GM23338 (cell line): ENCODE data around the gene SCGB1A1. TPM values are rescaled to one million over a fixed set of nuclear protein-coding genes. Genes with fewer than 3 reads are reported as not detected.

Experiments
- ATAC-seq: fragments of 200-7000 bp; cut with Tn5 transposase; 3 replicates; pipeline ENCODE4 v1.9.1; 2020
- DNase-seq: peaks from one replicate; pipeline ENCODE4 v3.0.0-alpha.2; 2015; ENCODE audit warnings: low spot score
- H2AFZ ChIP-seq: fragments of 200-600 bp; sonication (generic); 2 replicates; pipeline ENCODE4 v1.8.0; 2016; ENCODE audit warnings: antibody characterized with exemption, mild to moderate bottlenecking, moderate library complexity
- H3F3A ChIP-seq: fragments of 200-600 bp; sonication (generic); replicated peaks from 2 replicates; pipeline ENCODE4 v1.8.0; 2017; ENCODE audit warnings: antibody characterized with exemption, mixed run types, low read depth
- H3K27ac ChIP-seq: fragments of 200-600 bp; sonication (generic); 2 replicates; pipeline ENCODE4 v1.6.1; 2016; ENCODE audit warnings: low read depth
- H3K27me3 ChIP-seq: fragments of 200-600 bp; sonication (generic); 2 replicates; pipeline ENCODE4 v1.8.0; 2016; ENCODE audit warnings: mild to moderate bottlenecking, mixed run types, moderate library complexity; ENCODE audit not compliant: insufficient read depth
- H3K36me3 ChIP-seq: fragments of 200-600 bp; sonication (generic); 2 replicates; pipeline ENCODE4 v1.8.0; 2016; ENCODE audit warnings: mild to moderate bottlenecking; ENCODE audit not compliant: insufficient read depth
- H3K4me1 ChIP-seq: fragments of 200-600 bp; sonication (generic); 2 replicates; pipeline ENCODE4 v1.8.0; 2016; ENCODE audit warnings: mild to moderate bottlenecking, moderate library complexity; ENCODE audit not compliant: insufficient read depth
- H3K4me2 ChIP-seq: fragments of 200-600 bp; sonication (generic); 2 replicates; pipeline ENCODE4 v1.7.1; 2017; ENCODE audit warnings: mixed run types
- H3K4me3 ChIP-seq: fragments of 200-600 bp; sonication (generic); 2 replicates; pipeline ENCODE4 v1.6.1; 2016; ENCODE audit warnings: mixed run types
- H3K79me2 ChIP-seq: fragments of 200-600 bp; sonication (generic); replicated peaks from 2 replicates; pipeline ENCODE4 v1.8.0; 2017; ENCODE audit warnings: mild to moderate bottlenecking; ENCODE audit not compliant: insufficient read depth
- H3K9me2 ChIP-seq: fragments of 200-600 bp; sonication (generic); 2 replicates; pipeline ENCODE4 v1.8.0; 2017; ENCODE audit not compliant: insufficient read depth
- H4K20me1 ChIP-seq: fragments of 200-600 bp; sonication (generic); replicated peaks from 2 replicates; pipeline ENCODE4 v1.8.0; 2017; ENCODE audit warnings: mild to moderate bottlenecking; ENCODE audit not compliant: insufficient read depth
- H3K27ac Mint-ChIP-seq: 2 replicates; pipeline ENCODE4 v1.8.0; 2020; ENCODE audit warnings: inconsistent platforms, mild to moderate bottlenecking, moderate library complexity, mixed read lengths
- H3K27me3 Mint-ChIP-seq: 3 replicates; pipeline ENCODE4 v1.8.0; 2022; ENCODE audit warnings: low read depth, mild to moderate bottlenecking, moderate library complexity, mixed read lengths, inconsistent platforms; ENCODE audit not compliant: insufficient read depth, poor library complexity
- H3K36me3 Mint-ChIP-seq: 3 replicates; pipeline ENCODE4 v1.8.0; 2021; ENCODE audit warnings: low read depth, mild to moderate bottlenecking, inconsistent platforms, moderate library complexity, mixed read lengths
- H3K4me1 Mint-ChIP-seq: 3 replicates; pipeline ENCODE4 v1.8.0; 2020; ENCODE audit warnings: mild to moderate bottlenecking, inconsistent platforms, mixed read lengths
- H3K4me3 Mint-ChIP-seq: 3 replicates; pipeline ENCODE4 v1.8.0; 2021; ENCODE audit warnings: moderate library complexity, mild to moderate bottlenecking, inconsistent platforms, mixed read lengths
- H3K9me3 Mint-ChIP-seq: 3 replicates; pipeline ENCODE4 v1.8.0; 2020; ENCODE audit warnings: moderate library complexity, mild to moderate bottlenecking, inconsistent platforms, mixed read lengths
- CREB1 ChIP-seq: fragments of 250-450 bp; sonication (Bioruptor Pico); IDR thresholded peaks from 2 replicates; pipeline ENCODE4 v1.5.0; 2020; ENCODE audit warnings: low read depth, mild to moderate bottlenecking, moderate library complexity
- CTCF ChIP-seq, 2 experiments: fragments of 200-600 bp in 1 of 2; sonication (generic) in 1 of 2; conservative IDR thresholded peaks; 2 replicates each; pipeline versions ENCODE4 v1.5.1 to v1.6.1; 2016 to 2017; ENCODE audit warnings: antibody characterized with exemption in 2 of 2, low read depth in 2 of 2, mild to moderate bottlenecking in 2 of 2, moderate library complexity in 1 of 2
- ETS1 ChIP-seq: IDR thresholded peaks from 2 replicates; pipeline ENCODE4 v1.6.1; 2016; ENCODE audit warnings: antibody characterized with exemption
- EZH2 ChIP-seq: fragments of 200-600 bp; sonication (generic); IDR thresholded peaks from one replicate; pipeline ENCODE4 v1.8.0; 2017; ENCODE audit warnings: antibody characterized with exemption, mild to moderate bottlenecking, low read depth; ENCODE audit not compliant: unreplicated experiment
- EZH2phosphoT487 ChIP-seq: fragments of 200-600 bp; sonication (generic); IDR thresholded peaks from one replicate; pipeline ENCODE4 v1.8.1; 2018; ENCODE audit warnings: antibody characterized with exemption; ENCODE audit not compliant: unreplicated experiment
- NANOG ChIP-seq: IDR thresholded peaks from 2 replicates; pipeline ENCODE4 v1.6.1; 2016; ENCODE audit warnings: antibody characterized with exemption, borderline replicate concordance
- POLR2AphosphoS5 ChIP-seq: IDR thresholded peaks from 2 replicates; pipeline ENCODE4 v1.6.1; 2016; ENCODE audit warnings: antibody characterized with exemption, low read depth
- REST ChIP-seq: IDR thresholded peaks from one replicate; pipeline ENCODE4 v1.6.1; 2018; ENCODE audit warnings: antibody characterized with exemption; ENCODE audit not compliant: unreplicated experiment
- STAT1 ChIP-seq: IDR thresholded peaks from one replicate; pipeline ENCODE4 v1.6.1; 2016; ENCODE audit warnings: antibody characterized with exemption; ENCODE audit not compliant: unreplicated experiment
- ZNF114 ChIP-seq: fragments of 250-450 bp; sonication (Bioruptor Pico); IDR thresholded peaks from 2 replicates; pipeline ENCODE4 v1.5.0; 2020; ENCODE audit warnings: mild to moderate bottlenecking, moderate library complexity
- ZNF331 ChIP-seq: fragments of 250-450 bp; sonication (Bioruptor Pico); IDR thresholded peaks from 2 replicates; pipeline ENCODE4 v1.5.0; 2020; ENCODE audit warnings: low read depth, mild to moderate bottlenecking, moderate library complexity
- ZNF462 ChIP-seq: fragments of 250-450 bp; sonication (Bioruptor Pico); IDR thresholded peaks from 2 replicates; pipeline ENCODE4 v1.5.0; 2020; ENCODE audit warnings: mild to moderate bottlenecking, moderate library complexity
- polyA plus RNA-seq: library from polyadenylated mRNA; unstranded; fragments of >200 nt; fragmentation: Nextera tagmentation; extraction: Ambion mirVana; gene quantifications from 2 replicates; pipeline ENCODE4 v1.2.1, GENCODE V29; 2016
- total RNA-seq: library from RNA; depleted of rRNA; stranded (reverse); fragments of >200 nt; shearing (Covaris generic); gene quantifications from 2 replicates; pipeline ENCODE4 v1.2.3, GENCODE V29; 2014

The SCGB1A1 gene
- total and polyA plus RNA-seq, 2 experiments from 2014 or later: not detected

GRCh38 chr11:62427630-62428233 lies 8.9 kb downstream of the SCGB1A1 start:
- Mint-ChIP-seq H3K36me3 (no peaks in the 10 kb centered on the region; the same call in 2 of the 3 replicates), H3K4me1 (peaks cover 7% of the 10 kb centered on the region), H3K27ac (no peak overlapping the region), H3K27me3 (peaks cover 28% of the 10 kb centered on the region), H3K4me3 (no peak overlapping the region), H3K9me3 (peaks cover 3% of the 10 kb centered on the region; the same call in 1 of the 3 replicates)
- no peak overlapping the region for H3K4me3 ChIP-seq
- H3K36me3 ChIP-seq: no peaks in the 10 kb centered on the region
- no peak overlapping the region for H3K4me2 ChIP-seq
- H2AFZ ChIP-seq: no peak overlapping the region
- H3K27me3 ChIP-seq: peaks cover 19% of the 10 kb centered on the region
- H4K20me1 ChIP-seq: no peaks in the 10 kb centered on the region
- DNase-seq (no peak), ATAC-seq (no peak)
- TF ChIP-seq STAT1 (no peak), EZH2phosphoT487 (no peak), ETS1 (no peak), ZNF462 (CRISPR knock-in tag) (no peak), ZNF331 (CRISPR knock-in tag) (no peak), NANOG (no peak), POLR2AphosphoS5 (no peak), CTCF (conservative IDR thresholded peaks at IDR 0.05; ENCODE audit: low read depth in 2 of 2) (no peak), ZNF114 (CRISPR knock-in tag) (no peak), CREB1 (CRISPR knock-in tag) (no peak), REST (no peak), EZH2 (no peak)
- H3K9me2 ChIP-seq: no peaks in the 10 kb centered on the region
- no peaks in the 10 kb centered on the region for H3K79me2 ChIP-seq
- 0 out of 2 replicates have a peak, but pooled peaks cover 2% of the 10 kb centered on the region for H3F3A ChIP-seq
- 0 out of 2 replicates have a peak overlapping the region, but pooled peaks have one; percentile 23 for H3K27ac ChIP-seq
- H3K4me1 ChIP-seq: no peaks in the 10 kb centered on the region; the same call in 1 of the 2 replicates
